K562 (cell line): Measurements from ENCODE around the gene SLC49A3. TPM values are rescaled to one million over a fixed set of nuclear protein-coding genes. Genes with fewer than 3 reads are reported as not detected.
A peak's percentile ranks its signal among the peaks of the same experiment; 100 is the strongest.

Experiments
- BRCA1 ChIP-seq, 2 experiments: fragments of 450-650 bp in 1 of 2; sonication (generic) in 1 of 2; formaldehyde crosslinking in 1 of 2; IDR thresholded peaks; 2 replicates each; pipeline versions ENCODE4 v1.5.0 to v1.6.1; 2017 to 2020; ENCODE audit warnings: mild to moderate bottlenecking in 1 of 2, missing genetic modification reagents in 1 of 2
- DEAF1 ChIP-seq: fragments of 450-650 bp; formaldehyde crosslinking; IDR thresholded peaks from 2 replicates; pipeline ENCODE4 v1.4.0; 2020; ENCODE audit warnings: mild to moderate bottlenecking, moderate library complexity
- E2F3 ChIP-seq: fragments of 250-450 bp; sonication (Bioruptor Pico); IDR thresholded peaks from 2 replicates; pipeline ENCODE4 v1.4.0; 2020; ENCODE audit warnings: mild to moderate bottlenecking
- ERF ChIP-seq: fragments of 450-650 bp; formaldehyde crosslinking; IDR thresholded peaks from 2 replicates; pipeline ENCODE4 v1.4.0; 2020; ENCODE audit warnings: mild to moderate bottlenecking, mixed read lengths
- KAT2B ChIP-seq: IDR thresholded peaks from one replicate; pipeline ENCODE4 v1.6.1; 2012; ENCODE audit warnings: low read depth, mild to moderate bottlenecking, control low read depth, inconsistent platforms, low read length, moderate library complexity
- POLR2A ChIP-seq: fragments of 450-650 bp; conservative IDR thresholded peaks from 2 replicates; pipeline ENCODE4 v1.6.1; 2016
- RBM25 ChIP-seq: fragments of 200-400 bp; formaldehyde crosslinking; IDR thresholded peaks from 2 replicates; pipeline ENCODE4 v1.6.1; 2018; ENCODE audit warnings: low read length, low read depth, moderate library complexity; ENCODE audit not compliant: severe bottlenecking
- SAP30 ChIP-seq: fragments of 200-600 bp; sonication (generic); IDR thresholded peaks from 2 replicates; pipeline ENCODE4 v1.6.1; 2012; ENCODE audit warnings: borderline replicate concordance, low read depth, mild to moderate bottlenecking, moderate library complexity, low read length, control low read depth, inconsistent platforms; ENCODE audit not compliant: insufficient read depth, poor library complexity, severe bottlenecking
- ZNF282 ChIP-seq: sonication (generic); formaldehyde crosslinking; IDR thresholded peaks from 2 replicates; pipeline ENCODE4 v1.8.1; 2023; ENCODE audit warnings: missing genetic modification reagents
- ZNF445 ChIP-seq: fragments of 250-450 bp; sonication (Bioruptor Pico); IDR thresholded peaks from 2 replicates; pipeline ENCODE4 v1.4.0; 2020; ENCODE audit warnings: low read depth, mild to moderate bottlenecking, moderate library complexity
- ZNF780A ChIP-seq: fragments of 250-450 bp; sonication (Bioruptor Pico); IDR thresholded peaks from 2 replicates; pipeline ENCODE4 v1.5.0; 2021; ENCODE audit warnings: mild to moderate bottlenecking
- polyA plus RNA-seq, 8 experiments: library from polyadenylated mRNA; depleted of rRNA in 4 of 8; stranded (reverse) in 5 of 8; unstranded in 3 of 8; fragments of >200 nt; fragmentation: Nextera tagmentation in 2 of 8; fragmentation: Illumina TruSeq in 1 of 8; extraction: Ambion mirVana in 2 of 8; extraction: Trizol in 1 of 8; gene quantifications; 2 replicates each; pipeline versions ENCODE4 v1.2.1 to v1.2.3, GENCODE V29; 2011 to 2014; ENCODE audit warnings: inconsistent platforms in 1 of 8, missing spikeins in 1 of 8
- total RNA-seq, 7 experiments: library from RNA; depleted of rRNA in 6 of 7; stranded (reverse); fragments of >200 nt in 6 of 7; fragmentation: Illumina TruSeq in 2 of 7; extraction: Trizol in 2 of 7; gene quantifications; 2 replicates each; pipeline versions ENCODE4 v1.2.1 to v1.2.3, GENCODE V29; 2011 to 2021; ENCODE audit warnings: low replicate concordance in 1 of 7
- TF ChIP-seq, protein P1 (sequence below): fragments of 250-450 bp; sonication (Bioruptor Pico); IDR thresholded peaks from 2 replicates; pipeline ENCODE4 v1.9.0; 2021; ENCODE audit warnings: mild to moderate bottlenecking
- TF ChIP-seq, protein P2 (sequence below), 2 experiments: fragments of 450-650 bp; IDR thresholded peaks; 2 replicates each; pipeline ENCODE4 v1.6.1; 2018; ENCODE audit warnings: mild to moderate bottlenecking in 2 of 2, low read depth in 1 of 2; ENCODE audit not compliant: partially characterized antibody in 2 of 2
- TF ChIP-seq, protein P3 (sequence below): sonication (generic); formaldehyde crosslinking; IDR thresholded peaks from 2 replicates; pipeline ENCODE4 v1.8.0; 2023; ENCODE audit warnings: mild to moderate bottlenecking, missing genetic modification reagents

The SLC49A3 gene
- total and polyA plus RNA-seq, 9 of the 15 experiments (the other 6 are each of a cell fraction or from before 2014, with no cell fraction given) = 0.24 to 0.41 TPM; not detected in 7

GRCh38 chr4:674172-675035 is 14.5 kb downstream of the SLC49A3 start, which contains the start of the genes ATP5ME and MYL5 (continued):
- TF ChIP-seq, protein P1, sequence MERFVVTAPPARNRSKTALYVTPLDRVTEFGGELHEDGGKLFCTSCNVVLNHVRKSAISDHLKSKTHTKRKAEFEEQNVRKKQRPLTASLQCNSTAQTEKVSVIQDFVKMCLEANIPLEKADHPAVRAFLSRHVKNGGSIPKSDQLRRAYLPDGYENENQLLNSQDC (CRISPR knock-in tag) = no peak
- TF ChIP-seq ZNF282 (CRISPR knock-in tag) (no peak), ERF (CRISPR knock-in tag) (0 out of 2 replicates have a peak, but pooled peaks have one; percentile 64), POLR2A (peak; percentile 76), E2F3 (CRISPR knock-in tag) (peak; percentile 73), BRCA1 (IDR thresholded peaks at IDR 0.05) (no peak), BRCA1 (CRISPR knock-in tag; IDR thresholded peaks at IDR 0.05) (no peak), SAP30 (no peak), KAT2B (no peak), RBM25 (no peak), ZNF445 (CRISPR knock-in tag) (no peak), ZNF780A (no peak), DEAF1 (0 out of 2 replicates have a peak, but pooled peaks have one; percentile 41)
- TF ChIP-seq, protein P2, sequence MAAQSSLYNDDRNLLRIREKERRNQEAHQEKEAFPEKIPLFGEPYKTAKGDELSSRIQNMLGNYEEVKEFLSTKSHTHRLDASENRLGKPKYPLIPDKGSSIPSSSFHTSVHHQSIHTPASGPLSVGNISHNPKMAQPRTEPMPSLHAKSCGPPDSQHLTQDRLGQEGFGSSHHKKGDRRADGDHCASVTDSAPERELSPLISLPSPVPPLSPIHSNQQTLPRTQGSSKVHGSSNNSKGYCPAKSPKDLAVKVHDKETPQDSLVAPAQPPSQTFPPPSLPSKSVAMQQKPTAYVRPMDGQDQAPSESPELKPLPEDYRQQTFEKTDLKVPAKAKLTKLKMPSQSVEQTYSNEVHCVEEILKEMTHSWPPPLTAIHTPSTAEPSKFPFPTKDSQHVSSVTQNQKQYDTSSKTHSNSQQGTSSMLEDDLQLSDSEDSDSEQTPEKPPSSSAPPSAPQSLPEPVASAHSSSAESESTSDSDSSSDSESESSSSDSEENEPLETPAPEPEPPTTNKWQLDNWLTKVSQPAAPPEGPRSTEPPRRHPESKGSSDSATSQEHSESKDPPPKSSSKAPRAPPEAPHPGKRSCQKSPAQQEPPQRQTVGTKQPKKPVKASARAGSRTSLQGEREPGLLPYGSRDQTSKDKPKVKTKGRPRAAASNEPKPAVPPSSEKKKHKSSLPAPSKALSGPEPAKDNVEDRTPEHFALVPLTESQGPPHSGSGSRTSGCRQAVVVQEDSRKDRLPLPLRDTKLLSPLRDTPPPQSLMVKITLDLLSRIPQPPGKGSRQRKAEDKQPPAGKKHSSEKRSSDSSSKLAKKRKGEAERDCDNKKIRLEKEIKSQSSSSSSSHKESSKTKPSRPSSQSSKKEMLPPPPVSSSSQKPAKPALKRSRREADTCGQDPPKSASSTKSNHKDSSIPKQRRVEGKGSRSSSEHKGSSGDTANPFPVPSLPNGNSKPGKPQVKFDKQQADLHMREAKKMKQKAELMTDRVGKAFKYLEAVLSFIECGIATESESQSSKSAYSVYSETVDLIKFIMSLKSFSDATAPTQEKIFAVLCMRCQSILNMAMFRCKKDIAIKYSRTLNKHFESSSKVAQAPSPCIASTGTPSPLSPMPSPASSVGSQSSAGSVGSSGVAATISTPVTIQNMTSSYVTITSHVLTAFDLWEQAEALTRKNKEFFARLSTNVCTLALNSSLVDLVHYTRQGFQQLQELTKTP (IDR thresholded peaks at IDR 0.05; ENCODE audit: low read depth in 1 of 2, partially characterized antibody in 2 of 2) = no peak
- TF ChIP-seq, protein P3, sequence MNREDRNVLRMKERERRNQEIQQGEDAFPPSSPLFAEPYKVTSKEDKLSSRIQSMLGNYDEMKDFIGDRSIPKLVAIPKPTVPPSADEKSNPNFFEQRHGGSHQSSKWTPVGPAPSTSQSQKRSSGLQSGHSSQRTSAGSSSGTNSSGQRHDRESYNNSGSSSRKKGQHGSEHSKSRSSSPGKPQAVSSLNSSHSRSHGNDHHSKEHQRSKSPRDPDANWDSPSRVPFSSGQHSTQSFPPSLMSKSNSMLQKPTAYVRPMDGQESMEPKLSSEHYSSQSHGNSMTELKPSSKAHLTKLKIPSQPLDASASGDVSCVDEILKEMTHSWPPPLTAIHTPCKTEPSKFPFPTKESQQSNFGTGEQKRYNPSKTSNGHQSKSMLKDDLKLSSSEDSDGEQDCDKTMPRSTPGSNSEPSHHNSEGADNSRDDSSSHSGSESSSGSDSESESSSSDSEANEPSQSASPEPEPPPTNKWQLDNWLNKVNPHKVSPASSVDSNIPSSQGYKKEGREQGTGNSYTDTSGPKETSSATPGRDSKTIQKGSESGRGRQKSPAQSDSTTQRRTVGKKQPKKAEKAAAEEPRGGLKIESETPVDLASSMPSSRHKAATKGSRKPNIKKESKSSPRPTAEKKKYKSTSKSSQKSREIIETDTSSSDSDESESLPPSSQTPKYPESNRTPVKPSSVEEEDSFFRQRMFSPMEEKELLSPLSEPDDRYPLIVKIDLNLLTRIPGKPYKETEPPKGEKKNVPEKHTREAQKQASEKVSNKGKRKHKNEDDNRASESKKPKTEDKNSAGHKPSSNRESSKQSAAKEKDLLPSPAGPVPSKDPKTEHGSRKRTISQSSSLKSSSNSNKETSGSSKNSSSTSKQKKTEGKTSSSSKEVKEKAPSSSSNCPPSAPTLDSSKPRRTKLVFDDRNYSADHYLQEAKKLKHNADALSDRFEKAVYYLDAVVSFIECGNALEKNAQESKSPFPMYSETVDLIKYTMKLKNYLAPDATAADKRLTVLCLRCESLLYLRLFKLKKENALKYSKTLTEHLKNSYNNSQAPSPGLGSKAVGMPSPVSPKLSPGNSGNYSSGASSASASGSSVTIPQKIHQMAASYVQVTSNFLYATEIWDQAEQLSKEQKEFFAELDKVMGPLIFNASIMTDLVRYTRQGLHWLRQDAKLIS (CRISPR knock-in tag) = peak; percentile 67; the same call in 1 of the 2 replicates
